Activated CD8-positive, alpha-beta memory T cell treated with anti-CD3 and anti-CD28 coated beads, Interleukin-2, amount 10 ng/mL, durations not matched to agents 7 days and 5 days (primary cell): Measurements from ENCODE around the gene MPC1. TPM values are rescaled to one million over a fixed set of nuclear protein-coding genes. Genes with fewer than 3 reads are reported as not detected.
A peak's percentile ranks its signal among the peaks of the same experiment; 100 is the strongest.
"Not testable (repeated sequence)": the region's sequence is repeated elsewhere in the genome, so short reads cannot be mapped to it uniquely, and the experiment has no call there.

Experiments used
- ATAC-seq: fragments of 150-1000 bp; cut with Tn5 transposase; one replicate; pipeline ENCODE4 v1.10.0; 2021; ENCODE audit warnings: moderate library complexity
- CTCF ChIA-PET: fragments of 350-600 bp; sonication (Branson Sonifier 250); formaldehyde crosslinking; loops from one replicate; lab custom pipeline; 2021; ENCODE audit warnings: antibody characterized with exemption; lab: Charles Lee
- DNase-seq: peaks from one replicate; pipeline ENCODE4 v3.0.0-alpha.2; 2020
- H3K27ac Mint-ChIP-seq: one replicate; pipeline ENCODE4 v1.8.0; 2021; ENCODE audit warnings: mild to moderate bottlenecking, mixed read lengths
- H3K27me3 Mint-ChIP-seq: one replicate; pipeline ENCODE4 v1.8.0; 2021; ENCODE audit warnings: mixed read lengths
- H3K36me3 Mint-ChIP-seq: one replicate; pipeline ENCODE4 v1.8.0; 2021; ENCODE audit warnings: mild to moderate bottlenecking, mixed read lengths
- H3K4me1 Mint-ChIP-seq: one replicate; pipeline ENCODE4 v1.8.0; 2021; ENCODE audit warnings: mixed read lengths
- H3K4me3 Mint-ChIP-seq: one replicate; pipeline ENCODE4 v1.8.0; 2021; ENCODE audit warnings: mild to moderate bottlenecking, moderate library complexity, mixed read lengths
- H3K9me3 Mint-ChIP-seq: one replicate; pipeline ENCODE4 v1.8.0; 2022; ENCODE audit warnings: low read depth, mixed read lengths
- total RNA-seq, 2 experiments: library from RNA; stranded (reverse); gene quantifications; one replicate each; pipeline ENCODE4 v1.2.3, GENCODE V29; 2021

MPC1 gene
- total RNA-seq, 2 experiments from 2014 or later, result 29.4 to 37.4 TPM

DNA sequence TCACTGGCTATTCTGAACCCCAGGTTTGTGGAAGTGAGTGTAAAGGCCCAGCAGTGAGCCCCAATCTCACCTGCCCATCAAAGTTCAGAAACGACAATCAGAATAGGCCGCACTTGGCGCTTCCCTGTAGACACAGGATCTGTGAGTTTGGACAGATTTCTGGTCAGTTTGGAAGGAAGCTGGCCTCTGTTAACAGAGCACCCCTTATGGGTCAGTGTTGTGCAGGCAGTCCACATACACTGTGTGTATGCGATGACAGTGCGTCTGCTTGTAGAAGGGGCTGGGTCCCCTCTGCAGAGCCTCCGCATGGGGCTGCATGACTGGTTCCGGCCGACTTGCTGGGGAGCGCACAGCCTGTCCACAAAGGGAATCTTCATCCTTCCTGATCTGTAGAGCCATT, 3.4 kb upstream of the MPC1 start:
- Mint-ChIP-seq H3K27ac (no peak overlapping the region), H3K4me3 (no peak overlapping the region), H3K36me3 (no peaks in the 10 kb centered on the region), H3K9me3 (no peaks in the 10 kb centered on the region), H3K27me3 (peaks cover 8% of the 10 kb centered on the region), H3K4me1 (peaks cover 13% of the 10 kb centered on the region)
- CTCF ChIA-PET, result interaction anchor here (2.3 kb wide), 1 partner anchor 110 kb away, joined by 6 read pairs; no protein-coding TSS in a partner anchor
- DNase-seq, result no peak
- no peak for ATAC-seq

DNA sequence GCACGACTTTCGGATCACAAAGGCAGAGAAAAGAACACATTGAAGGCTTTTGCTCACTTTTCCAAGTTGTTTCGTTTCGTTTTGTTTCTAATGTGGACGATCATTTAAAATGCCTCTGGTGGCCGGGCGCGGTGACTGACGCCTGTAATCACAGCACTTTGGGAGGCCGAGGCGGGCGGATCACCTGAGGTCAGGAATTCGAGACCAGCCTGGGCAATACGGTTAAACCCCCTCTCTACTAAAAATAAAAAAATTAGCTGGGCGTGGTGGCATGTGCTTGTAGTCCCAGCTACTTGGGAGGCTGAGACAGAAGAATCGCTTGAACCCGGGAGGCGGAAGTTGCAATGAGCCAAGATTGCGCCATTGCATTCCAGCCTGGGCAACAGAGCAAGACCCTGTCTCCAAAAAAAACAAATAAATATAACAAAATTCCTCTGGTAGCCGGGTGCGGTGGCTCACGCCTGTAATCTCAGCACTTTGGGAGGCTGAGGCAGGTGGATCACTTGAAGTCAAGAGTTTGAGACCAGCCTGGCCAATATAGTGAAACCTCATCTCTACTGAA, 1.1 kb upstream of the MPC1 start:
- H3K4me3 Mint-ChIP-seq, result peak overlapping the region; percentile 79
- H3K27ac Mint-ChIP-seq, result peak overlapping the region; percentile 74
- not testable (repeated sequence) for ATAC-seq, H3K9me3 Mint-ChIP-seq, H3K27me3 Mint-ChIP-seq, H3K36me3 Mint-ChIP-seq
- H3K4me1 Mint-ChIP-seq, result peaks cover 15% of the 10 kb centered on the region
- CTCF ChIA-PET, result interaction anchor here (0.9 to 2.7 kb wide), 6 partner anchors 10 to 160 kb away, joined by 3 to 13 read pairs (median 3); partner anchors contain the start of gene SFT2D1
- peak; percentile 56 for DNase-seq

DNA sequence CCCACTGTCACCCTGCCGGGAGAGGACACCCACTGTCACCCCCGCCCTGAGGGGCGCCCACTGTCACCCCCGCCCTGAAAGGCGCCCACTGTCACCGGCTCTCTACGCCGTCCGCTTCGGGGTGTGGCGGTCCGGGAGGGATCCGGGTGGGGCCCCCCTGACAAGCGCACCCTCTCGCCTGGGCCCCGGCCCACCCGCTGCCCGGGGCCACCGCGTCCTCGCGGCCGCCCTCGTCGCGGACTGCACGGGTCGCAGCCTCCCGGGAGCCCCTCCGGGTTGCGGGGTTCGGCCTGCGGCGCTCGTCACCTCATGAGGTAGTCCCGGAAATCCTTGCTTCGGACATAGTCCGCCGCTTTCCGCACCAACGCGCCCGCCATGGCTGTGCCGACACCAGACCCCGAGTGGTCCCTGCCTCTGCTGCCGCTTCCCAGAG, 224 bp downstream of the MPC1 start:
- peak overlapping the region; percentile 87 for H3K4me3 Mint-ChIP-seq
- no peak for ATAC-seq
- H3K27me3 Mint-ChIP-seq, result no peaks in the 10 kb centered on the region
- no peaks in the 10 kb centered on the region for H3K36me3 Mint-ChIP-seq
- CTCF ChIA-PET, result interaction anchor here (1.8 kb wide), 1 partner anchor 40 kb away, joined by 18 read pairs; the partner anchor contains the start of gene SFT2D1
- H3K9me3 Mint-ChIP-seq, result no peaks in the 10 kb centered on the region
- H3K27ac Mint-ChIP-seq, result peak overlapping the region; percentile 83
- no peak for DNase-seq
- peaks cover 15% of the 10 kb centered on the region for H3K4me1 Mint-ChIP-seq

DNA sequence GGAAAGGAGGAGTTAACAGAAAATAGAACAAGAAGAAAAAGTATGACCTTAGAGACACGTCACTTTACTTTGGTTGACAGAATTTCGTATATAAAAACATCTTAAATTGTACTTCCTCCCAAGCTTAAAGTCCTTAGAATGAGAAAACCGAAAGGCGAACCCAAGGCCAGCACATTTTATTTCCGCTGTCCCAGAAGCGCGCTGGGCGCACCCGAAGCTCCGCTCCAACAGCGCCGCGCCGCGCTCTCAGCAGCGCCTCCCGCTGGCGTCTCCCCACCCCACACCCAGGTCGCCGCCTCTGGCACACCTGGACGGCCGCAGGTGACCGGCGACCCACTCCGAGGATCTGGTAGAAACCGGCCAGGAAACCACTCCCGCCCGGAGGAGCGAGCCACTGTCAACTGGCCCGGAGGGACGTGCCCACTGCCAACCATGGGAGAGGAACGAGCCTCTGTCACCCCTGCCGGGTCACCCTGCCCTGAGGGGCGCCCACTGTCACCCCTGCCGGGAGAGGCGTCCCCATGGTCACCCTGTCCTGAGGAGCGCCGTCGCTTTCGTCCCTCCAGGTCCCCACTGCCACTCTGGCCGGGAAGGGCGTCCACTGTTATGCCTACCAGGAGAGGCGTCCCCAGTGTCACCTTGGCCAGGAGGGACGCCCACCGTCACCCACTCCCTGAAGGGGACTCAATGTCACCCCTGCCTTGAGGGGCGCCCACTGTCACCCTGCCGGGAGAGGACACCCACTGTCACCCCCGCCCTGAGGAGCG, 824 bp downstream of the MPC1 start:
- peak; percentile 42 for ATAC-seq

DNA sequence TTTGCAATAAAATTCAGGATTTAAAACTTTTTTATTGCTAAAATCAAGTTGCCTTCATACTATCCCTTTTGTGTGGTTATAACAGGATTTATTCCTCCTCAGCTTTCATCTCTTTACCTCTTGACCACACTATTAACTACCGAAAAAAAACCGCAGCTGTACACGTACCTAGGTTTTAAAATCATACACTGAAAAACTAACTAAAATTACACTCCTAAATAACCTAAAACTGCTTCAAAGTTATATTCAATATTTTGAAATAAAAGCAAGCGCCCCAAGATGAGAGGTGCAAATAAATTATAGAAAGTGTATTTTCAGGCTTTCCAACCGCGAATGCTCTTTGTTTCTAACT, 1.4 kb downstream of the MPC1 start:
- no peak for ATAC-seq
- CTCF ChIA-PET, result interaction anchor here (0.7 to 7.2 kb wide), 32 partner anchors 11 to 742 kb away, joined by 3 to 93 read pairs (median 4); partner anchors contain the start of genes PRR18 and SFT2D1
- H3K27me3 Mint-ChIP-seq, result no peaks in the 10 kb centered on the region

More for the DNA sequence above, 824 bp downstream of the MPC1 start:
- H3K9me3 Mint-ChIP-seq, result no peaks in the 10 kb centered on the region
- peak overlapping the region; percentile 87 for H3K4me3 Mint-ChIP-seq
- H3K27me3 Mint-ChIP-seq, result no peaks in the 10 kb centered on the region
- H3K36me3 Mint-ChIP-seq, result no peaks in the 10 kb centered on the region
- peak; percentile 84 for DNase-seq
- CTCF ChIA-PET, result interaction anchor here (0.7 to 7.2 kb wide), 31 partner anchors 10 to 742 kb away, joined by 3 to 93 read pairs (median 4); partner anchors contain the start of genes PRR18 and SFT2D1
- H3K4me1 Mint-ChIP-seq, result peaks cover 15% of the 10 kb centered on the region
- peak overlapping the region; percentile 83 for H3K27ac Mint-ChIP-seq

DNA sequence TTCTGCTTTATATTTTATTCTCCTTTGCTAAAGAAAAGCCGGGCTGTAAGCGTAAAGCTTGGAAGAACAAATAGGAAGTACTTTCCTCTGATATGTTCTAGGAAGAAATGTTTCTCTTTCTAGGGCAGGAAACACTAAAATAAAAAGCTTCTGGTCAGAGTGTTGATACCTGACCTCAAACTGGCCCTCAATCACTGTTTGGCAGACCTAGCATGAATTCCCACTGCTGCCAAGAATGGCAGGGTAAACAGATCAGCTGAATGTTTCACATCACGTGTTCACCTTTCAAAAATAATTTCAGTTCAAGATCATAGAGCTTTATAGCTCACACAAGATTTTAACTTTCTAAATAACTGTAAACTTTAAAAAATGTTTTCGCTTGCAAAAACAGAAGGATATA, 2.9 kb downstream of the MPC1 start:
- Mint-ChIP-seq H3K36me3 (no peaks in the 10 kb centered on the region), H3K27ac (no peak overlapping the region), H3K4me1 (peaks cover 15% of the 10 kb centered on the region), H3K4me3 (no peak overlapping the region), H3K9me3 (no peaks in the 10 kb centered on the region), H3K27me3 (no peaks in the 10 kb centered on the region)
- CTCF ChIA-PET, result interaction anchor here (1.0 to 7.2 kb wide), 5 partner anchors 10 to 104 kb away, joined by 4 to 93 read pairs (median 7); partner anchors contain the start of gene PRR18
- no peak for DNase-seq
- no peak for ATAC-seq

More for the DNA sequence above, 1.4 kb downstream of the MPC1 start:
- peak overlapping the region; percentile 83 for H3K27ac Mint-ChIP-seq
- no peaks in the 10 kb centered on the region for H3K9me3 Mint-ChIP-seq
- DNase-seq, result no peak
- H3K36me3 Mint-ChIP-seq, result no peaks in the 10 kb centered on the region
- peaks cover 15% of the 10 kb centered on the region for H3K4me1 Mint-ChIP-seq
- H3K4me3 Mint-ChIP-seq, result peak overlapping the region; percentile 87

DNA sequence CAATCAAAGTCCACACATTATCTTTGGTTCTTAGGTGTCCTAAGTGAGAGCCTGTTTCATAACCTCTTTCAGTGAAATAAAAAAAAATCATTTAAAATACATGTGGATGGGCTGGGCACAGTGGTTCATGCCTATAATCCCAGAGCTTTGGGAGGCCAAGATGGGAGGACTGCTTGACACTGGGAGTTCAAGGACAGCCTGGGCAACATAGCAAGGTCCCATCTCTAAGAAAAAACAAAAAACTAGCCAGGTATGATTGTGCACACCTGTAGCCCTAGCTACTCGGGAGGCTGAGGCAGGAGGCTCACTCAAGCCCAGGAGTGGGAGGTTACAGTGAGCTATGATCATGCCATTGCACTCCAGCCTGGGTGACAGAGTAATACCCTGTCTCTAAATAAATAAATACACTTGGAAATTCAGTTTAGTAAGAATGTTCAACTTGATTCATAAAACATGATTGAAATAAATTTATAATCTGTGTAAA, 3.6 kb downstream of the MPC1 start:
- no peaks in the 10 kb centered on the region for H3K36me3 Mint-ChIP-seq
- CTCF ChIA-PET, result interaction anchor here (1.0 to 7.2 kb wide), 4 partner anchors 21 to 103 kb away, joined by 4 to 93 read pairs (median 28); partner anchors contain the start of gene PRR18
- no peaks in the 10 kb centered on the region for H3K9me3 Mint-ChIP-seq
- DNase-seq (no peak), ATAC-seq (no peak)
- H3K27ac Mint-ChIP-seq, result no peak overlapping the region
- H3K4me1 Mint-ChIP-seq, result peaks cover 13% of the 10 kb centered on the region
- H3K4me3 Mint-ChIP-seq, result no peak overlapping the region
- H3K27me3 Mint-ChIP-seq, result no peaks in the 10 kb centered on the region

DNA sequence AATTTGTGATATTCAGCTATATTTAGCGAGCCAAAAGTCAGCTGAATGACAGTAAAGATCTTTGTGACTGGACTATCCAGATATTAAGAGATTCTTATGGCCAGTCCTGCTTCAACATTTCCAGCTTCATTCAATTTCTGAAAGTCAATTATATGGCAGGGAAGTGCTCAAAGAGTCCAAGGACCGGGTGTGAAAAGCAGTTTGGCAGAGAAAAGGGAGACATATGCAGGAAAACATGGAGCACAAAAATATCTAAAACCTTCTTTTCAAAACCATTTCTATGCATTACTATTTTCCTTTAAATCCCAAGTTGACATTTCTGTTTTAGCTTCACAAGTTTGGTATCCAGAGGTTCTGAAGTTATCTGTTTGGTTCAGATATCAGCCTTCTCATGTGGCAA, 5.0 kb downstream of the MPC1 start:
- CTCF ChIA-PET, result interaction anchor here (1.4 to 7.2 kb wide), 3 partner anchors 23 to 101 kb away, joined by 6 to 93 read pairs (median 50); partner anchors contain the start of gene PRR18
- no peak overlapping the region for H3K27ac Mint-ChIP-seq
- H3K36me3 Mint-ChIP-seq, result no peaks in the 10 kb centered on the region
- no peak for DNase-seq
- H3K4me1 Mint-ChIP-seq, result peaks cover 9% of the 10 kb centered on the region
- no peaks in the 10 kb centered on the region for H3K27me3 Mint-ChIP-seq
- H3K4me3 Mint-ChIP-seq, result no peak overlapping the region
- ATAC-seq, result no peak
- no peaks in the 10 kb centered on the region for H3K9me3 Mint-ChIP-seq

DNA sequence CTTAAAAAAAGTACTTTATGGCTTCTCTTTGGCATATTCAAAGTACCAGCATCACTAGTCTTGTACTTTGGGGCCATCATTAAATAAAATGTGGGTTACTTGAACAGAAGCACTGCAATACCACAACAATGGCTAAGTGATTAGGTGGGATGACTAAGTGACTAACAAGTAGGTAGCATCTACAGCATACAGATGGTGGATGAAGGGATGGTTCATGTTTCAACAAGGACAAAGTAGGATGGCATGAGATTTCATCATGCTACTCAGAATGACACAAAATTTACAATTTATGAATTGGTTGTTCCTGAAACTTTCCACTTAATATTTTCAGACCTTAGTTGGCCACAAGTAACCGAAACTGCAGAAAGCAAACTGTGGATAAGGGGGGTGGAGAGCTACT, 7.7 kb downstream of the MPC1 start:
- Mint-ChIP-seq H3K27ac (no peak overlapping the region), H3K9me3 (no peaks in the 10 kb centered on the region), H3K27me3 (no peaks in the 10 kb centered on the region), H3K4me1 (no peaks in the 10 kb centered on the region), H3K4me3 (no peak overlapping the region), H3K36me3 (no peaks in the 10 kb centered on the region)
- DNase-seq (no peak), ATAC-seq (no peak)
- CTCF ChIA-PET, result interaction anchor here (7.2 kb wide), 1 partner anchor 64 kb away, joined by 93 read pairs; the partner anchor contains the start of gene PRR18

DNA sequence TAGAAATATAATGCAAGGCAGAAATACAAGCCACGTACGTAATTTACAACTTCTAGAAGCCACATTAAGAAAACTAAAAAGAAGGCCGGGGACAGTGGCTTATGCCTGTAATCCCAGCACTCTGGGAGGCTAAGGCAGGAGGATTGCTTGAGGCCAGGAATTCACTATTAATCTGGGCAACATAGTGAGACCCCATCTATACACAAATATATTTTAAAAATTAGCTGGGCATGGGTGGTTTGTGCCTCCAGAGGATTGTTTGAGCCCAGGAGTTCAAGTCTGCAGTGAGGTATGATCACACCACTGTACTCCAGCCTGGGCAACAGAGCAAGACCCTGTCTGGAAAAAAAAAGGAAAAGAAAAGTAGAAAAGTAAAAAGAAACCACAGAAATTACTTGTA, 12.3 kb downstream of the MPC1 start:
- Mint-ChIP-seq H3K27me3 (no peaks in the 10 kb centered on the region), H3K27ac (no peak overlapping the region), H3K4me3 (no peak overlapping the region), H3K4me1 (no peaks in the 10 kb centered on the region), H3K9me3 (no peaks in the 10 kb centered on the region), H3K36me3 (peaks cover 1% of the 10 kb centered on the region)
- no peak for ATAC-seq
- CTCF ChIA-PET, result interaction anchor here (1.3 to 2.5 kb wide), 2 partner anchors 10 to 11 kb away, joined by 3 to 7 read pairs; no protein-coding TSS in a partner anchor
- no peak for DNase-seq

DNA sequence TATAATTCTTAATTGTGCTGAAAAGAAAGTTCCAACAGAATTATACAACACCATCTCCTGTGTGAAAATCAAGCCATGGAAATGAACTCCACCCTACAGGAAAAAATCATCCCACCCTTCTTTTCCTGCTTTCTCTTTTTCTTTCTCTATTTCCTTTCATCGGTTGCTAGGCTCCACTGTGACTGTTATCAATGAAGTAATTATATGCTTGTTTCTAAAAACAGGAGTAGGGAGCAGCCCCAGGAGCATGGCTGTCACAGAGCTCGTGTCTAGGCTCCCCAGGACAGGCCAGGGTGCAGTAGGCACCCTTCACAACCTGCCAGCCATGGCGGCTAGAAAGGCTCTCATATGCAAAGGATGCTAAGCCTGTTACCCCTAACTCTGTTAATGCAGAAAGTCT, 13.0 kb downstream of the MPC1 start:
- H3K4me1 Mint-ChIP-seq, result no peaks in the 10 kb centered on the region
- CTCF ChIA-PET, result interaction anchor here (2.5 kb wide), 1 partner anchor 10 kb away, joined by 7 read pairs; no protein-coding TSS in a partner anchor
- no peak overlapping the region for H3K4me3 Mint-ChIP-seq
- ATAC-seq, result no peak
- H3K27me3 Mint-ChIP-seq, result no peaks in the 10 kb centered on the region
- no peak for DNase-seq
- no peaks in the 10 kb centered on the region for H3K9me3 Mint-ChIP-seq
- no peak overlapping the region for H3K27ac Mint-ChIP-seq
- H3K36me3 Mint-ChIP-seq, result peaks cover 1% of the 10 kb centered on the region

DNA sequence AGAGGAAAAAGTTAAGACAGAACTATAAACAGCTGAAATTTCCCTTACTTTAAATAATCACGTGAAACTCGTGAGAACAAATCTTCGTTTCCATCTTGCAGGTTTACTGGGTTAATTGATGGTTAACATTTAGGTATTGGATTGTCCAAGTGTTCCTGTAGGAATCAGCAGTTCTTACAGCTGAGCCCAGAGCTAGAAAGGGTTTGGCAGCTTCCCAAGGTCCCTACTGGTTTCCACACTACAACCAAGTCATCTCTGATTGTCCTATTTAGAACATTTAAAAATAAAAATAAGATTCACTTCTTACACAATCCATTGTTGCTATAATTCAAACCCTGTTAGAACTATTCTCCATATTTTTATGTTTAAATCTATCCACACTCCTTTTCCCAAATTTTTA, 15.8 kb downstream of the MPC1 start:
- ATAC-seq, result no peak
- H3K27me3 Mint-ChIP-seq, result no peaks in the 10 kb centered on the region
- H3K4me3 Mint-ChIP-seq, result no peak overlapping the region
- H3K36me3 Mint-ChIP-seq, result peaks cover 6% of the 10 kb centered on the region
- no peak overlapping the region for H3K27ac Mint-ChIP-seq
- H3K4me1 Mint-ChIP-seq, result no peaks in the 10 kb centered on the region
- no peaks in the 10 kb centered on the region for H3K9me3 Mint-ChIP-seq
- CTCF ChIA-PET, result interaction anchor here (0.6 kb wide), 1 partner anchor 14 kb away, joined by 3 read pairs; no protein-coding TSS in a partner anchor
- no peak for DNase-seq

DNA sequence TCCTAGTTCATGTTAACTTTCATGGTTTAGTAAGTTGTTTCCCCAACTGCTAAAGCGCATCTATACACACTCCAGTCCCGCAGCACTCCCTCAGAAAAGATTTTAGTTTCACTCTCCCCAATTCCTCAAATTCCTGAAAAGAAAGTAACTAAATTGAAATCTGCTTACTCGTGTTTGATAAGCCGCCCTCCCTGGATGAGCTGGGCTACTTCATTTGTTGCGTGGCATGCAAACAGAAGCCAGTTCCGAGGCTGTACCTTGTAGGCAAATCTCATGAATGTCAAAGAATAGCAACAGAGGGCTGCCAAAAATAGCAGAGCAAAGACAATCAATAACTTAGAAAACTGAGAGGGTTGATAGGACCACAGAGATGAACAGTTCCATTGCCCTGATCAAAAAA, 16.9 kb downstream of the MPC1 start:
- H3K4me3 Mint-ChIP-seq, result no peak overlapping the region
- H3K36me3 Mint-ChIP-seq, result peaks cover 6% of the 10 kb centered on the region
- no peaks in the 10 kb centered on the region for H3K9me3 Mint-ChIP-seq
- CTCF ChIA-PET, result no interaction called here
- H3K27ac Mint-ChIP-seq, result no peak overlapping the region
- no peak for DNase-seq
- no peak for ATAC-seq
- H3K27me3 Mint-ChIP-seq, result no peaks in the 10 kb centered on the region
- H3K4me1 Mint-ChIP-seq, result no peaks in the 10 kb centered on the region
